Type B pancreatic cell (in vitro differentiated cells): Measurements from ENCODE around the gene PIEZO2. TPM values are rescaled to one million over a fixed set of nuclear protein-coding genes. Genes with fewer than 3 reads are reported as not detected.
A peak's percentile ranks its signal among the peaks of the same experiment; 100 is the strongest.

Experiments used
- DNase-seq: peaks from one replicate; pipeline ENCODE4 v3.0.0; 2021; ENCODE audit warnings: mixed read lengths; ENCODE audit not compliant: unreplicated experiment; ENCODE audit errors: extremely low spot score
- H3K27ac Mint-ChIP-seq: 2 replicates; pipeline ENCODE4 v1.8.0; 2021; ENCODE audit warnings: mild to moderate bottlenecking, mixed read lengths
- H3K27me3 Mint-ChIP-seq: 2 replicates; pipeline ENCODE4 v1.8.0; 2021; ENCODE audit warnings: mixed read lengths
- H3K36me3 Mint-ChIP-seq: 2 replicates; pipeline ENCODE4 v1.8.0; 2021; ENCODE audit warnings: mixed read lengths
- H3K4me1 Mint-ChIP-seq: one replicate; pipeline ENCODE4 v1.8.0; 2021; ENCODE audit warnings: mixed read lengths; ENCODE audit not compliant: unreplicated experiment
- H3K4me3 Mint-ChIP-seq: 2 replicates; pipeline ENCODE4 v1.8.0; 2021; ENCODE audit warnings: mild to moderate bottlenecking, mixed read lengths
- H3K9me3 Mint-ChIP-seq: 2 replicates; pipeline ENCODE4 v1.8.0; 2021; ENCODE audit warnings: mixed read lengths
- CTCF ChIP-seq: fragments of 200-600 bp; sonication (generic); conservative IDR thresholded peaks from 2 replicates; pipeline ENCODE4 v1.5.0; 2021; ENCODE audit warnings: antibody characterized with exemption, mild to moderate bottlenecking
- total RNA-seq: library from RNA; stranded (reverse); gene quantifications from 2 replicates; pipeline ENCODE4 v1.2.1, GENCODE V29; 2021; ENCODE audit warnings: low replicate concordance

PIEZO2 gene
- total RNA-seq, 1 donor from 2014 or later, result 38.8 TPM

GRCh38 chr18:10913919-10914318 is 235.4 kb downstream of the PIEZO2 start:
- H3K4me3 Mint-ChIP-seq, result peak overlapping the region; percentile 33
- no peak for DNase-seq
- peaks cover 7% of the 10 kb centered on the region for H3K36me3 Mint-ChIP-seq
- TF ChIP-seq CTCF, result no peak
- no peaks in the 10 kb centered on the region for H3K27me3 Mint-ChIP-seq
- no peaks in the 10 kb centered on the region for H3K9me3 Mint-ChIP-seq
- H3K4me1 Mint-ChIP-seq, result peaks cover 19% of the 10 kb centered on the region
- peak overlapping the region; percentile 7 for H3K27ac Mint-ChIP-seq

GRCh38 chr18:10912790-10913545 is 236.4 kb downstream of the PIEZO2 start:
- TF ChIP-seq CTCF, result no peak
- Mint-ChIP-seq H3K27me3 (no peaks in the 10 kb centered on the region), H3K9me3 (no peaks in the 10 kb centered on the region), H3K4me3 (peak overlapping the region; percentile 61), H3K36me3 (peaks cover 9% of the 10 kb centered on the region), H3K27ac (no peak overlapping the region), H3K4me1 (peaks cover 25% of the 10 kb centered on the region)
- no peak for DNase-seq

GRCh38 chr18:10909724-10910123 is 239.6 kb downstream of the PIEZO2 start:
- no peak overlapping the region for H3K27ac Mint-ChIP-seq
- peaks cover 9% of the 10 kb centered on the region for H3K36me3 Mint-ChIP-seq
- no peaks in the 10 kb centered on the region for H3K9me3 Mint-ChIP-seq
- H3K27me3 Mint-ChIP-seq, result no peaks in the 10 kb centered on the region
- H3K4me1 Mint-ChIP-seq, result peaks cover 25% of the 10 kb centered on the region
- DNase-seq, result no peak
- H3K4me3 Mint-ChIP-seq, result no peak overlapping the region
- no peak for TF ChIP-seq CTCF

- Mint-ChIP-seq H3K9me3 (no peaks in the 10 kb centered on the region), H3K27ac (no peak overlapping the region), H3K36me3 (peaks cover 13% of the 10 kb centered on the region), H3K27me3 (no peaks in the 10 kb centered on the region), H3K4me1 (peaks cover 22% of the 10 kb centered on the region), H3K4me3 (no peak overlapping the region)
- TF ChIP-seq CTCF, result no peak
- DNase-seq, result no peak
Observed at GRCh38 chr18:10908760-10909159, 240.6 kb downstream of the PIEZO2 start.

- no peak for DNase-seq
- Mint-ChIP-seq H3K36me3 (peaks cover 13% of the 10 kb centered on the region), H3K9me3 (no peaks in the 10 kb centered on the region), H3K4me1 (peaks cover 16% of the 10 kb centered on the region), H3K27ac (peak overlapping the region; percentile 42), H3K4me3 (no peak overlapping the region), H3K27me3 (no peaks in the 10 kb centered on the region)
- no peak for TF ChIP-seq CTCF
Observed at GRCh38 chr18:10907749-10908148, 241.6 kb downstream of the PIEZO2 start.
